HepG2 (cell line): ENCODE results near the gene NTRK2.

Experiments
- ARID2 ChIP-seq: sonication (generic); formaldehyde crosslinking; IDR thresholded peaks from 2 replicates; pipeline ENCODE4 v1.8.1; 2022; ENCODE audit warnings: mild to moderate bottlenecking, missing genetic modification reagents, borderline replicate concordance
- CTCF ChIP-seq: sonication (generic); formaldehyde crosslinking; IDR thresholded peaks from 2 replicates; pipeline ENCODE4 v1.5.0; 2020; ENCODE audit warnings: mild to moderate bottlenecking, missing genetic modification reagents, moderate library complexity
- ETV6 ChIP-seq: sonication (generic); formaldehyde crosslinking; conservative IDR thresholded peaks from 2 replicates; pipeline ENCODE4 v1.4.0; 2020; ENCODE audit warnings: missing genetic modification reagents
- ZNF362 ChIP-seq: sonication (generic); formaldehyde crosslinking; IDR thresholded peaks from 2 replicates; pipeline ENCODE4 v1.4.0; 2020; ENCODE audit warnings: missing genetic modification reagents, mild to moderate bottlenecking, borderline replicate concordance

- TF ChIP-seq ETV6 (CRISPR knock-in tag), result no peak
- TF ChIP-seq ZNF362, result no peak
- TF ChIP-seq ARID2 (CRISPR knock-in tag), result no peak
- no peak for TF ChIP-seq CTCF (CRISPR knock-in tag)
These were observed 62.2 kb downstream of the NTRK2 start for GRCh38 chr9:84731696-84732095.
